Epithelial cell of proximal tubule (primary cell): ENCODE measurements around the gene ABCC11. TPM values are rescaled to one million over a fixed set of nuclear protein-coding genes. Genes with fewer than 3 reads are reported as not detected.

Experiments
- DNase-seq: peaks from one replicate; pipeline ENCODE4 v3.0.0-alpha.2; 2011; ENCODE audit warnings: low read depth
- H3K4me3 ChIP-seq: 2 replicates; pipeline ENCODE4 v1.5.1; 2011; ENCODE audit warnings: low read depth, mild to moderate bottlenecking, low read length
- total RNA-seq: library from RNA; depleted of rRNA; stranded (reverse); fragments of >200 nt; gene quantifications from 2 replicates; pipeline ENCODE4 v1.2.3, GENCODE V29; 2015
- TF ChIP-seq, protein P1 (sequence below): conservative IDR thresholded peaks from 2 replicates; pipeline ENCODE4 v1.5.1; 2012; ENCODE audit warnings: low read depth, mild to moderate bottlenecking, low read length

ABCC11 gene
- total RNA-seq, 1 donor from 2014 or later: not detected

DNA sequence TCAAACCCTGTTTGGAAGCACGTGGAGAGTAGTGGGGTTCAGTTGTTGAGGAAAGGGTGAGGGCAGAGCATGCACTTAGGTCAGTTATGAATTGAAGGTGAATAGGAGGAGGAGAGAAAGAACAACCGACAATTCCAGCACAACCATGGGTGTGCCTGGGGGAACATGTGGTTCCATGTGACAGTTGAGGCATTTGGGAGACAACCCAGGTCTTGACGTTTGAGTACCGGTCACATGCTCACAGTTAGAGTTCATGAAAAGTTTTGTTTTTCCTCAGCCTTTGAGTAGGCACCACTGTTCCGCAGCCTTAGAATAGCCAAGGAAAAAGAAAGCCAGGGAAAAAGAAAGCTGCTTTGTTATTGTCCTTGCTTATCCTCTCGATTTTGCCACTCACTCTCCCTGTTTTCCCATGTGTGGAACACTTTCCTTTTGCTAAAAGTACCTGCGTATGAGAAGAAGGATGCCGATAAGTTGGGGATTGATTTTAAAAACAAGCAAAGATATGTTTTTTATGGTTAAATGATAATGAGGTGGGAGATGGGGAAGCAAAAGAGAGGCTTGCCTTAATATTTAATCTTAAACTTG lies 25.6 kb upstream of the ABCC11 start:
- no peak for DNase-seq
- H3K4me3 ChIP-seq: no peak overlapping the region
- TF ChIP-seq, protein P1, sequence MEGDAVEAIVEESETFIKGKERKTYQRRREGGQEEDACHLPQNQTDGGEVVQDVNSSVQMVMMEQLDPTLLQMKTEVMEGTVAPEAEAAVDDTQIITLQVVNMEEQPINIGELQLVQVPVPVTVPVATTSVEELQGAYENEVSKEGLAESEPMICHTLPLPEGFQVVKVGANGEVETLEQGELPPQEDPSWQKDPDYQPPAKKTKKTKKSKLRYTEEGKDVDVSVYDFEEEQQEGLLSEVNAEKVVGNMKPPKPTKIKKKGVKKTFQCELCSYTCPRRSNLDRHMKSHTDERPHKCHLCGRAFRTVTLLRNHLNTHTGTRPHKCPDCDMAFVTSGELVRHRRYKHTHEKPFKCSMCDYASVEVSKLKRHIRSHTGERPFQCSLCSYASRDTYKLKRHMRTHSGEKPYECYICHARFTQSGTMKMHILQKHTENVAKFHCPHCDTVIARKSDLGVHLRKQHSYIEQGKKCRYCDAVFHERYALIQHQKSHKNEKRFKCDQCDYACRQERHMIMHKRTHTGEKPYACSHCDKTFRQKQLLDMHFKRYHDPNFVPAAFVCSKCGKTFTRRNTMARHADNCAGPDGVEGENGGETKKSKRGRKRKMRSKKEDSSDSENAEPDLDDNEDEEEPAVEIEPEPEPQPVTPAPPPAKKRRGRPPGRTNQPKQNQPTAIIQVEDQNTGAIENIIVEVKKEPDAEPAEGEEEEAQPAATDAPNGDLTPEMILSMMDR: no peak

DNA sequence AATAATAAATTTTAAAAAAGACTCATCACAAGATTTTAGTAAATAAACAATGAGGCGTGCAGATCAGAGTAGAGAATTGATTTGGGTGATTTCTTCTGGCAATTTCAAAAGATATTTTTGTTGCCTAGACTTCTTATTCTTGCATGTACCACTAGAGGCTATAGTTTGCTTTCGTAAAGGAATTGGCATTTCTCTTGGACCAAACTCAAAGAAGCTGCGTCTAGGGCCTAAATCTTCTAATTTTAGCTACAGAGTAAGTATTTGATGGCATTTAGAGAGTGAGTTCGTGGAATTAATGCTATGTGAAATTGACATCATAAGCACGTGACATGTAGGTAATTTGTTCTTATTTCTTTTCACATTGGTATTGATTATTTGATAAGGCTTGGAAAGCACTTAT lies 24.4 kb upstream of the ABCC11 start:
- no peak for DNase-seq
- no peak overlapping the region for H3K4me3 ChIP-seq
- TF ChIP-seq, protein P1: no peak

DNA sequence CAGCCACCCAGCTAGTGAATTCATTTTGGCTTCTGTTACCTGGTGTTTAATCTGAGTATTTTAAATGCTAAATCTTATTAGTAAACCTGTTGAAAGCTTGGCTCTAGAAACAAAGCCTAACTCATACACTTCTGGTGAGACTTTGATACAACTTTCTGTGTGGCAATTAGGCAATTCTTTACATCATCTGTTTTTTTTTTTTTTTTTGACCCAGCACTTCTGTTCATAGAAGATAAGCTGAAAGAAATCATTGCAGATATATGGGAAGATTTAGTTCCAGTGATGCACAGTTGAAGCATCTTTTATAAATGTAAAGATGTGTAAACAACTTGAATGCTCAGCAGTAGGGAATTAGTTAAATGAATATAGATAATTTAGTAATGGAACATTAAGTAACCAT lies 21.7 kb upstream of the ABCC11 start:
- no peak for DNase-seq
- TF ChIP-seq, protein P1: no peak

DNA sequence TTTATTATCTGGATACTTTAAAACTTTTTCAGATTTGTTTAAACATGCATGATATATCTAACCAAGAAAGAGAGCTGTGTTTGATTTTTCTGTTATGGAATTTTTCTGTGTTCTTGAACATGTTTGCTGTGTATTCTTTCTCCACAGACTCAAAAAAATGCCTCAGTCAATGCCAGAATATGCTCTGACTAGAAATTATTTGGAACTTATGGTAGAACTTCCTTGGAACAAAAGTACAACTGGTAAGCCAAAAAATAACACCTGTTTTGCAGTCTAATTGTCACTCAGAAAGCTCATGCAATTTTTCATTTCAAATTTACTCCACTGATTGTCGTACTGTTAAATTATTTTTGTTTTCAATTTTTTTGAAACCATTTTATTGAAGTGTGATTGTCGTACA lies 15.3 kb upstream of the ABCC11 start:
- H3K4me3 ChIP-seq: no peak overlapping the region
- TF ChIP-seq, protein P1: no peak
- DNase-seq: no peak

More for the DNA sequence above, 21.7 kb upstream of the ABCC11 start:
- H3K4me3 ChIP-seq: no peak overlapping the region

GRCh38 chr16:48261569-48261968 lies 14.2 kb upstream of the ABCC11 start:
- H3K4me3 ChIP-seq: no peak overlapping the region
- no peak for DNase-seq
- TF ChIP-seq, protein P1: no peak

DNA sequence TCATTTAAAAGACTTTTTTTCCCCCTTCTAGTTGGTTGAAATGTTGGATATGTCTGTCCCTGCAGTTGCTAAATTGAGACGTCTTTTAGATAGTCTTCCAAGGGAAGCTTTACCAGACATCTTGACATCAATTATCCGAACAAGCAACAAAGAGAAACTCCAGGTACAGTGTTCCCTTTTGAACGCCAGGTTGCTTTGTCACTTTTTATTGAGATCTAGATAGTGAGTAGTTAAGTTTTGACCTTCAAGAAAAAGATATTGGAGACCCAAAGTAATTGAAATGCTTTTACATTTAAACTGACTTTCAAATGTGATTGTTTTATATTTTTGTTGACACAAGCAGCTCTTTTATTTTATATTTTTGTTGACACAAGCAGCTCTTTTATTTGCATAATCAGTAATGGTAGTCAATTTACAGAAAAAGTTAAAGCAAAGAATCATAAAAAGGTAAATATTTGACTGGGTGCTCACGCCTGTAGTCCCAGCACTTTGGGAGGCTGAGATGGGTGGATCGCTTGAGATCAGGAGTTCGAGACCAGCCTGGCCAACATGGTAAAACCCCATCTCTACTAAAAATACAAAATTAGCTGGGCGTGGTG lies 9.3 kb upstream of the ABCC11 start:
- TF ChIP-seq, protein P1: no peak
- H3K4me3 ChIP-seq: no peak overlapping the region
- DNase-seq: no peak

DNA sequence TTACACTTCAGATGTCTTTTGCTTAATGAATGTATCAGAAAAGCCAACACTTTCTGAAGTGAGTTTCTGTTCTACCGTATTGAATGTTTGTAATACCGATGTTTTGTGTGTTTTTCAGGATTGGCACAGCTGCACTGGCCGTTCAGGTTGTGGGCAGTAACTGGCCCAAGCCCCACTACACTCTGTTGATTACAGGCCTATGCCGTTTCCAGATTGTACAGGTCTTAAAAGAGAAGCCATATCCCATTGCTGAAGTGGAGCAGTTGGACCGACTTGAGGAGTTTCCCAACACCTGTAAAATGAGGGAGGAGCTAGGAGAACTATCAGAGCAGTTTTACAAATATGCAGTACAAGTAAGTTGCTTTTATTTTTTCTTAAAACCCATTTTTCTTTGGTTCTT lies 4.7 kb upstream of the ABCC11 start:
- TF ChIP-seq, protein P1: no peak
- DNase-seq: no peak
- H3K4me3 ChIP-seq: no peak overlapping the region
